Loucy (cell line): ENCODE data around the gene MAGEA6.
"Not testable (repeated sequence)": the region's sequence is repeated elsewhere in the genome, so short reads cannot be mapped to it uniquely, and the experiment has no call there.

Experiments
- H2AFZ ChIP-seq: fragments of 200-600 bp; sonication (generic); 2 replicates; pipeline ENCODE4 v1.6.0; 2016; ENCODE audit warnings: antibody characterized with exemption, mild to moderate bottlenecking, low read length, moderate library complexity
- H3F3A ChIP-seq: fragments of 200-600 bp; 2 replicates; pipeline ENCODE4 v1.6.0; 2016; ENCODE audit warnings: antibody characterized with exemption, low read depth, mild to moderate bottlenecking
- H3K27me3 ChIP-seq: fragments of 200-600 bp; sonication (generic); 2 replicates; pipeline ENCODE4 v1.6.1; 2014; ENCODE audit warnings: low read length, mild to moderate bottlenecking; ENCODE audit not compliant: insufficient read depth, poor library complexity, severe bottlenecking
- H3K36me3 ChIP-seq: fragments of 200-600 bp; sonication (generic); 2 replicates; pipeline ENCODE4 v1.6.1; 2016; ENCODE audit warnings: low read length; ENCODE audit not compliant: insufficient read depth
- H3K4me1 ChIP-seq: fragments of 200-600 bp; sonication (generic); 2 replicates; pipeline ENCODE4 v1.5.1; 2014; ENCODE audit warnings: low read length, mild to moderate bottlenecking; ENCODE audit not compliant: insufficient read depth, poor library complexity, severe bottlenecking
- H3K4me2 ChIP-seq: fragments of 200-600 bp; sonication (generic); 2 replicates; pipeline ENCODE4 v1.6.0; 2014; ENCODE audit warnings: antibody characterized with exemption, low read length, low read depth, mild to moderate bottlenecking; ENCODE audit not compliant: poor library complexity, severe bottlenecking
- H3K4me3 ChIP-seq: fragments of 200-600 bp; sonication (generic); 2 replicates; pipeline ENCODE4 v1.5.1; 2014; ENCODE audit warnings: low read length, mild to moderate bottlenecking, mixed read lengths; ENCODE audit not compliant: poor library complexity, severe bottlenecking
- H3K79me2 ChIP-seq: fragments of 200-600 bp; sonication (generic); 2 replicates; pipeline ENCODE4 v1.6.1; 2014; ENCODE audit warnings: low read length; ENCODE audit not compliant: insufficient read depth
- H3K9ac ChIP-seq: fragments of 200-600 bp; sonication (generic); 2 replicates; pipeline ENCODE4 v1.6.0; 2014; ENCODE audit warnings: mild to moderate bottlenecking, low read depth, low read length, moderate library complexity; ENCODE audit not compliant: poor library complexity, severe bottlenecking
- H3K9me2 ChIP-seq: fragments of 200-600 bp; sonication (generic); replicated peaks from 2 replicates; pipeline ENCODE4 v1.6.1; 2016; ENCODE audit warnings: low read depth, low read length, mixed read lengths
- H3K9me3 ChIP-seq: fragments of 200-600 bp; sonication (generic); 2 replicates; pipeline ENCODE4 v1.6.1; 2014; ENCODE audit warnings: mild to moderate bottlenecking, antibody characterized with exemption, low read length, low read depth; ENCODE audit not compliant: insufficient read depth
- H4K20me1 ChIP-seq: fragments of 200-600 bp; sonication (generic); 2 replicates; pipeline ENCODE4 v1.6.0; 2014; ENCODE audit warnings: antibody characterized with exemption, low read length, mild to moderate bottlenecking; ENCODE audit not compliant: insufficient read depth, poor library complexity, severe bottlenecking
- EZH2phosphoT487 ChIP-seq: fragments of 200-600 bp; IDR thresholded peaks from 2 replicates; pipeline ENCODE4 v1.6.1; 2018; ENCODE audit warnings: antibody characterized with exemption, mild to moderate bottlenecking, moderate library complexity, borderline replicate concordance
- TF ChIP-seq, protein P1 (sequence below): fragments of 200-600 bp; sonication (generic); conservative IDR thresholded peaks from 2 replicates; pipeline ENCODE4 v1.5.1; 2014; ENCODE audit warnings: mild to moderate bottlenecking, antibody characterized with exemption, low read length

Gene MAGEA6

DNA sequence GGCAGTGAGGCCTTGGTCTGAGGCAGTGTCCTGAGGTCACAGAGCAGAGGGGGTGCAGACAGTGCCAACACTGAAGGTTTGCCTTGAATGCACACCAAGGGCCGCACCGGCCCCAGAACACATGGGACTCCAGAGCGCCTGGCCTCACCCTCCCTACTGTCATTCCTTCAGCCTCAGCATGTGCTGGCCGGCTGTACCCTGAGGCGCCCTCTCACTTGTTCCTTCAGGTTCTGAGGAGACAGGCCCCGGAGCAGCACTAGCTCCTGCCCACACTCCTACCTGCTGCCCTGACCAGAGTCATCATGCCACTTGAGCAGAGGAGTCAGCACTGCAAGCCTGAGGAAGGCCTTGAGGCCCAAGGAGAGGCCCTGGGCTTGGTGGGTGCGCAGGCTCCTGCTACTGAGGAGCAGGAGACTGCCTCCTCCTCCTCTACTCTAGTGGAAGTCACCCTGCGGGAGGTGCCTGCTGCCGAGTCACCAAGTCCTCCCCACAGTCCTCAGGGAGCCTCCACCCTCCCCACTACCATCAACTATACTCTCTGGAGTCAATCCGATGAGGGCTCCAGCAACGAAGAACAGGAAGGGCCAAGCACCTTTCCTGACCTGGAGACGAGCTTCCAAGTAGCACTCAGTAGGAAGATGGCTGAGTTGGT is 33.5 kb downstream of the MAGEA6 start:
- no peaks in the 10 kb centered on the region for H3K79me2 ChIP-seq
- TF ChIP-seq, protein P1, sequence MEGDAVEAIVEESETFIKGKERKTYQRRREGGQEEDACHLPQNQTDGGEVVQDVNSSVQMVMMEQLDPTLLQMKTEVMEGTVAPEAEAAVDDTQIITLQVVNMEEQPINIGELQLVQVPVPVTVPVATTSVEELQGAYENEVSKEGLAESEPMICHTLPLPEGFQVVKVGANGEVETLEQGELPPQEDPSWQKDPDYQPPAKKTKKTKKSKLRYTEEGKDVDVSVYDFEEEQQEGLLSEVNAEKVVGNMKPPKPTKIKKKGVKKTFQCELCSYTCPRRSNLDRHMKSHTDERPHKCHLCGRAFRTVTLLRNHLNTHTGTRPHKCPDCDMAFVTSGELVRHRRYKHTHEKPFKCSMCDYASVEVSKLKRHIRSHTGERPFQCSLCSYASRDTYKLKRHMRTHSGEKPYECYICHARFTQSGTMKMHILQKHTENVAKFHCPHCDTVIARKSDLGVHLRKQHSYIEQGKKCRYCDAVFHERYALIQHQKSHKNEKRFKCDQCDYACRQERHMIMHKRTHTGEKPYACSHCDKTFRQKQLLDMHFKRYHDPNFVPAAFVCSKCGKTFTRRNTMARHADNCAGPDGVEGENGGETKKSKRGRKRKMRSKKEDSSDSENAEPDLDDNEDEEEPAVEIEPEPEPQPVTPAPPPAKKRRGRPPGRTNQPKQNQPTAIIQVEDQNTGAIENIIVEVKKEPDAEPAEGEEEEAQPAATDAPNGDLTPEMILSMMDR: no peak
- TF ChIP-seq EZH2phosphoT487: no peak
- H3K9ac ChIP-seq: no peak overlapping the region

DNA sequence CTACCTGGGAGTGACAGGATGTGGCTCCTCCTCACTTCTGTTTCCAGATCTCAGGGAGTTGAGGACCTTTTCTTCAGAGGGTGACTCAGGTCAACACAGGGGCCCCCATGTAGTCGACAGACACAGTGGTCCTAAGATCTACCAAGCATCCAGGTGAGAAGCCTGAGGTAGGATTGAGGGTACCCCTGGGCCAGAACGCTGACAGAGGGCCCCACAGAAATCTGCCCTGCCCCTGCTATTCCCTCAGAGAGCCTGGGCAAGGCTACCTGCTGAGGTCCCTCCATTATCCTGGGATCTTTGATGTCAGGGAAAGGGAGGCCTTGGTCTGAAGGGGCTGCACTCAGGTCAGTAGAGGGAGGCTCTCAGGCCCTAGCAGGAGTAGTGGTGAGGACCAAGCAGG is 34.4 kb downstream of the MAGEA6 start:
- no peaks in the 10 kb centered on the region for H3K9me2 ChIP-seq
- H4K20me1 ChIP-seq: no peaks in the 10 kb centered on the region
- H3F3A ChIP-seq: no peaks in the 10 kb centered on the region
- no peak overlapping the region for H3K4me2 ChIP-seq
- H3K36me3 ChIP-seq: no peaks in the 10 kb centered on the region
- H3K9me3 ChIP-seq: no peaks in the 10 kb centered on the region
- H3K4me3 ChIP-seq: no peak overlapping the region
- TF ChIP-seq, protein P1: no peak
- TF ChIP-seq EZH2phosphoT487: no peak
- H3K9ac ChIP-seq: no peak overlapping the region
- H2AFZ ChIP-seq: no peak overlapping the region
- H3K27me3 ChIP-seq: no peaks in the 10 kb centered on the region
- no peaks in the 10 kb centered on the region for H3K4me1 ChIP-seq
- H3K79me2 ChIP-seq: no peaks in the 10 kb centered on the region

More for the DNA sequence above, 33.5 kb downstream of the MAGEA6 start:
- Histone ChIP-seq H3F3A (no peaks in the 10 kb centered on the region), H3K27me3 (no peaks in the 10 kb centered on the region), H3K9me2 (no peaks in the 10 kb centered on the region), H3K4me3 (no peak overlapping the region), H3K9me3 (no peaks in the 10 kb centered on the region), H4K20me1 (no peaks in the 10 kb centered on the region), H2AFZ (no peak overlapping the region), H3K36me3 (no peaks in the 10 kb centered on the region), H3K4me2 (no peak overlapping the region), H3K4me1 (no peaks in the 10 kb centered on the region)

DNA sequence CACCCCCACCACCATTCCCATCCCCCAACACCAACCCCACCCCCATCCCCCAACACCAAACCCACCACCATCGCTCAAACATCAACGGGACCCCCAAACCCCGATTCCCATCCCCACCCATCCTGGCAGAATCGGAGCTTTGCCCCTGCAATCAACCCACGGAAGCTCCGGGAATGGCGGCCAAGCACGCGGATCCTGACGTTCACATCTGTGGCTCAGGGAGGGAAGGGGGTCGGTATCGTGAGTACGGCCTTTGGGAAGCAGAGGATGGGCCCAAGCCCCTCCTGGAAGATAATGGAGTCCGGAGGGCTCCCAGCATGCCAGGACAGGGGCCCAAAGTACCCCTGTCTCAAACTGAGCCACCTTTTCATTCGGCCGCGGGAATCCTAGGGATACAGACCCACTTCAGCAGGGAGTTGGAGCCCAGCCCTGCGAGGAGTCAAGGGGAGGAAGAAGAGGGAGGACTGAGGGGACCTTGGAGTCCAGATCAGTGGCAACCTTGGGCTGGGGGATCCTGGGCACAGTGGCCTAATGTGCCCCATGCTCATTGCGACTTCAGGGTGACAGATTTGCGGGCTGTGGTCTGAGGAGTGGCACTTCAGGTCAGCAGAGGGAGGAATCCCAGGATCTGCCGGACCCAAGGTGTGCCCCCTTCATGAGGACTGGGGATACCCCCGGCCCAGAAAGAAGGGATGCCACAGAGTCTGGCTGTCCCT is 35.2 kb downstream of the MAGEA6 start:
- not testable (repeated sequence) for H3K9me2 ChIP-seq, H3F3A ChIP-seq, H4K20me1 ChIP-seq, H3K36me3 ChIP-seq, H3K9me3 ChIP-seq, H3K4me2 ChIP-seq, H3K27me3 ChIP-seq, H2AFZ ChIP-seq, H3K4me1 ChIP-seq, H3K9ac ChIP-seq, H3K79me2 ChIP-seq, H3K4me3 ChIP-seq
